Right atrium auricular region (tissue), 2 donors: ENCODE measurements around the gene OR1E2. TPM values are rescaled to one million over a fixed set of nuclear protein-coding genes. Genes with fewer than 3 reads are reported as not detected.

ENCODE experiments used
- DNase-seq: peaks from one replicate; pipeline ENCODE4 v3.0.0-alpha.2; 2019; ENCODE audit warnings: low spot score
- H3K27ac ChIP-seq, 2 donors: fragments of 200-600 bp; sonication (generic); 1 replicate in 1 of 2; 2 replicates in 1 of 2; pipeline ENCODE4 v1.5.1; 2016 to 2019
- H3K27me3 ChIP-seq, 2 donors: fragments of 200-600 bp; sonication (generic); one replicate each; pipeline versions ENCODE4 v1.5.1 to v1.6.0; 2017 to 2019
- H3K36me3 ChIP-seq: fragments of 200-600 bp; sonication (generic); one replicate; pipeline ENCODE4 v1.5.1; 2016
- H3K4me1 ChIP-seq, 2 donors: fragments of 200-600 bp; sonication (generic); one replicate each; pipeline versions ENCODE4 v1.5.1 to v1.6.0; 2017 to 2019
- H3K4me3 ChIP-seq, 2 donors: fragments of 200-600 bp; sonication (generic); 1 replicate in 1 of 2; 2 replicates in 1 of 2; pipeline ENCODE4 v1.5.1; 2017 to 2019; ENCODE audit warnings: mild to moderate bottlenecking in 1 of 2, moderate library complexity in 1 of 2
- H3K9me3 ChIP-seq, 2 donors: fragments of 200-600 bp; sonication (generic); one replicate each; pipeline ENCODE4 v1.5.1; 2019
- total RNA-seq, 2 donors: library from RNA; depleted of rRNA; stranded (reverse); fragments of >200 nt; gene quantifications; one replicate each; pipeline ENCODE4 v1.1.0, GENCODE V29; 2016
- TF ChIP-seq, protein P1 (sequence below), 2 donors: fragments of 200-600 bp; sonication (generic); IDR thresholded peaks; one replicate each; pipeline ENCODE4 v1.5.1; 2019; ENCODE audit warnings: antibody characterized with exemption in 2 of 2

Gene OR1E2, protein sequence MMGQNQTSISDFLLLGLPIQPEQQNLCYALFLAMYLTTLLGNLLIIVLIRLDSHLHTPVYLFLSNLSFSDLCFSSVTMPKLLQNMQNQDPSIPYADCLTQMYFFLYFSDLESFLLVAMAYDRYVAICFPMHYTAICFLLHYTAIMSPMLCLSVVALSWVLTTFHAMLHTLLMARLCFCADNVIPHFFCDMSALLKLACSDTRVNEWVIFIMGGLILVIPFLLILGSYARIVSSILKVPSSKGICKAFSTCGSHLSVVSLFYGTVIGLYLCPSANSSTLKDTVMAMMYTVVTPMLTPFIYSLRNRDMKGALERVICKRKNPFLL
- not detected for total RNA-seq

DNA sequence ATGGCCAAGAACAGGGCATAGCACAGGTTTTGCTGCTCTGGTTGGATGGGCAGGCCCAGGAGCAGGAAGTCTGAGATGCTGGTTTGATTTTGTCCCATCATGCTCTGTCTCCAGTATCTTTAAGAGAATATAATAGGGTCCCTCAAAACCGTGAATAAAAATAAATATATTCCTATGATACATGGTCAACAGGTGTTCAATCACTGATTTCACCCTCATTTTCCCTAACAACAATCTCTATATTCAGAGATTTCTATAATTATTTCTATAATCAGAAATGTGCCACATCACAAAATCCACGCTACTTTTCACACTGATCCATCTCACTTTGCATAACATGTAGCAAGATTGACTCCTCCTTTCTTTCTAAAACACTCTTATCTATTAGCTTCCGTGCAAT lies at the start of gene OR1E2:
Gene OR1E2, minus strand, starts transcription at position 101 of the 400 bp plus-strand sequence. Its CDS starts 0 bp downstream, at position 101.
- Histone ChIP-seq H3K27ac (no peak within 1 kb of the TSS), H3K4me3 (no peak within 1 kb of the TSS), H3K36me3 (no peaks in the 10 kb centered on the region), H3K27me3 (no peaks in the 10 kb centered on the region), H3K9me3 (no peaks in the 10 kb centered on the region), H3K4me1 (no peaks in the 10 kb centered on the region)
- no peak for DNase-seq
- TF ChIP-seq, protein P1, sequence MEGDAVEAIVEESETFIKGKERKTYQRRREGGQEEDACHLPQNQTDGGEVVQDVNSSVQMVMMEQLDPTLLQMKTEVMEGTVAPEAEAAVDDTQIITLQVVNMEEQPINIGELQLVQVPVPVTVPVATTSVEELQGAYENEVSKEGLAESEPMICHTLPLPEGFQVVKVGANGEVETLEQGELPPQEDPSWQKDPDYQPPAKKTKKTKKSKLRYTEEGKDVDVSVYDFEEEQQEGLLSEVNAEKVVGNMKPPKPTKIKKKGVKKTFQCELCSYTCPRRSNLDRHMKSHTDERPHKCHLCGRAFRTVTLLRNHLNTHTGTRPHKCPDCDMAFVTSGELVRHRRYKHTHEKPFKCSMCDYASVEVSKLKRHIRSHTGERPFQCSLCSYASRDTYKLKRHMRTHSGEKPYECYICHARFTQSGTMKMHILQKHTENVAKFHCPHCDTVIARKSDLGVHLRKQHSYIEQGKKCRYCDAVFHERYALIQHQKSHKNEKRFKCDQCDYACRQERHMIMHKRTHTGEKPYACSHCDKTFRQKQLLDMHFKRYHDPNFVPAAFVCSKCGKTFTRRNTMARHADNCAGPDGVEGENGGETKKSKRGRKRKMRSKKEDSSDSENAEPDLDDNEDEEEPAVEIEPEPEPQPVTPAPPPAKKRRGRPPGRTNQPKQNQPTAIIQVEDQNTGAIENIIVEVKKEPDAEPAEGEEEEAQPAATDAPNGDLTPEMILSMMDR (IDR thresholded peaks at IDR 0.05): no peak

DNA sequence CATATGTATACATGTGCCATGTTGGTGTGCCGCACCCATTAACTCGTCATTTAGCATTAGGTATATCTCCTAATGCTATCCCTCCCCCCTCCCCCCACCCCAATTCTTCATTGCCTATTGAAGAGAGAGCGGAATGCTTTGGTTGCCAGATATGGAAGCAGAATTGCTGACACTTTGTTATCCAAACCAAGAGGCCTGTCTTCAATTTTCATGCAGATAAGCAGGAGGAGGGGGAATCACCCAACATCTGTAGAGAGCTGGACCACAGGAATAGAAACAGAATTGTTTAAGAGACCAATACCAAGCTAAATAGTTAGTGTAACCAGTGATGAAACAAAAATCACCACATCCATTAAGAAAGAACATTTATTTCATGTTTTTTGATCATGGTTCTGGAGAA lies 49.2 kb upstream of the OR1E2 start:
- Histone ChIP-seq H3K27me3 (no peaks in the 10 kb centered on the region), H3K36me3 (no peaks in the 10 kb centered on the region), H3K4me1 (no peaks in the 10 kb centered on the region), H3K9me3 (no peaks in the 10 kb centered on the region), H3K27ac (no peak overlapping the region), H3K4me3 (no peak overlapping the region)
- TF ChIP-seq, protein P1 (IDR thresholded peaks at IDR 0.05): no peak
- DNase-seq: no peak

DNA sequence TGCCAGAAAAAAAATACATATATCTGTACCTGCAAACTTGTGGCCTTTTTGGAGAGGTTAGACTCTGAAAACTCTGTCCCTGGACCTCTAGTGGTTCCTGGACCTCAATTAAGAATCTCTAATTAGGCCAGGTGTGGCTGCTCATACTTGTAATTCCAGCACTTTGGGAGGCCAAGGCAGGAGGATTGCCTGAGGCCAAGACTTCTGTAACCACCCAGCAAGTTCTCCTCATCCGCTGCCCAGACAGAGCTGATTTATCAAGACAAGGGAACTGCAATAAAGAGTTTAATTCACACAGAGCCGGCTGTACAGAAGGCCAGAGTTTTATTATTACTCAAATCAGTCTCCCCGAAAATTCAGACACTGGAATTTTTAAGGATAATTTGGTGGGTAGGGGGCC lies 46.3 kb upstream of the OR1E2 start:
- Histone ChIP-seq H3K4me3 (no peak overlapping the region), H3K36me3 (no peaks in the 10 kb centered on the region), H3K27me3 (no peaks in the 10 kb centered on the region), H3K4me1 (no peaks in the 10 kb centered on the region), H3K9me3 (no peaks in the 10 kb centered on the region), H3K27ac (no peak overlapping the region)
- no peak for DNase-seq
- TF ChIP-seq, protein P1 (IDR thresholded peaks at IDR 0.05): no peak

DNA sequence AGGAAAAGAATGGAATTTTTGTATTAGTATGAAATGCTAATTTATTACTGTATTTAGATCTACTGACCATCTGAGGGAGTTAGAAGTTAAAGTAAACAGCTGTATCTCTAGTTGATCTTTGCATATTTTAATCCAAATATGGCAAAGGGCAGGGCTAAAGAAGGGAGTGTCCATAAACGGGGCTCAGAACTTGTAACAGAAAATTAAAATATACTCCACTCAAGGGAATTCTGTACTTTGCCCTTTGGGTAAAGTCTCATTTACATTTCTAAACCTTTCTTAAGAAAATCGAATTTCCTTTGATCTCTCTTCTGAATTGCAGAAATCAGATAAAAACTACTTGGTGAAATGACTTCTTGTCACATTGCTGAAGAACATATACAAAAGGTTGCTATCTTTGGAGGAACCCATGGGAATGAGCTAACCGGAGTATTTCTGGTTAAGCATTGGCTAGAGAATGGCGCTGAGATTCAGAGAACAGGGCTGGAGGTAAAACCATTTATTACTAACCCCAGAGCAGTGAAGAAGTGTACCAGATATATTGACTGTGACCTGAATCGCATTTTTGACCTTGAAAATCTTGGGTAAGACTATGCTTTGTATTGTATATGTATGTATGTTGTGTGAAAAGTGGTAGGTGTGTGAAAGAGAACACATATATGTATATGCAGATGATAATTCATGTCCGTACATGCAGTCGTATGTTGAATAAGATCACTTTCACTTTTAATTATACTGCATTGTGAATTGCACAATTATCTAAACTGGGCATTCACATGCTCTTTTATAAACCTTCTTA lies 42.4 kb upstream of the OR1E2 start, which contains the start of gene ASPA:
Gene ASPA, plus strand, starts transcription at position 186 of the 799 bp plus-strand sequence. Its CDS starts 163 bp downstream, at position 349.
- H3K9me3 ChIP-seq: no peaks in the 10 kb centered on the region
- no peak for DNase-seq
- H3K27me3 ChIP-seq: no peaks in the 10 kb centered on the region
- H3K36me3 ChIP-seq: no peaks in the 10 kb centered on the region
- H3K4me3 ChIP-seq: peak within 1 kb of the TSS; percentile 9 to 21
- H3K27ac ChIP-seq: peak within 1 kb of the TSS in 1 of 2 donors; percentile 29
- H3K4me1 ChIP-seq: no peaks in the 10 kb centered on the region
- TF ChIP-seq, protein P1 (IDR thresholded peaks at IDR 0.05): no peak

DNA sequence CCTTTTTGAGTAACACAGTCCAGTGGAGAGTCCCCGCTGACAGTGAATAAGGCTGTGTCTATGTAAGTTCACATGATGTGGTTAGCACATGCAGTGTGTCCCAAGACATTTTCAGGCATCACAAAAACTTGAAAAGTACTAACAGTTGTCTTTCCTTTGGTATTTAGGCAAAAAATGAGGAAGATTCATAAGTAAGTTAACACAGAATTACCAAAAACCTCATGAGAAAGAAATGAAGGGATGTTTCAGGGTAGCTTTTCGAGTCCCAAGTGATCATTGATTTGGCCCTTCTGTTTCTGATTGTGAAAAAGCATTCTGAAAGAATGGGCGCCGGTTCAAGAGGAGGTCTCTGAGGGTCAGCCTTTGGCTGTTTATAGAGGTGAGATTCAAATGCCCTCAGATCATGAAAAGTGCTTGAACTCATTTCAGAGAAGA lies 41.6 kb upstream of the OR1E2 start:
- H3K36me3 ChIP-seq: no peaks in the 10 kb centered on the region
- no peaks in the 10 kb centered on the region for H3K27me3 ChIP-seq
- DNase-seq: no peak
- no peak overlapping the region for H3K4me3 ChIP-seq
- H3K27ac ChIP-seq: peak overlapping the region in 1 of 2 donors; percentile 29
- TF ChIP-seq, protein P1 (IDR thresholded peaks at IDR 0.05): no peak
- H3K9me3 ChIP-seq: no peaks in the 10 kb centered on the region
- H3K4me1 ChIP-seq: no peaks in the 10 kb centered on the region
